ENCODE results near the gene SCD5.

GRCh38 chr4:82629238-82630000, 169.2 kb downstream of the SCD5 start:
- TF ChIP-seq CTCF (conservative IDR thresholded peaks at IDR 0.05) (no peak), ZFX (IDR thresholded peaks at IDR 0.05) (no peak)
